ENCODE data around the gene KDM3A.

- TF ChIP-seq CTCF (IDR thresholded peaks at IDR 0.05) (no peak), REST (IDR thresholded peaks at IDR 0.05; ENCODE audit: insufficient read depth in 1 of 2, low read depth in 2 of 2, low read length in 1 of 2) (no peak), SIN3A (IDR thresholded peaks at IDR 0.05; ENCODE audit: borderline replicate concordance, insufficient read depth, low read depth, low read length) (no peak)
Observed at GRCh38 chr2:86454238-86454637, 13.1 kb downstream of the KDM3A start.
